Measurements from ENCODE around the gene RPL22. TPM values are rescaled to one million over a fixed set of nuclear protein-coding genes. Genes with fewer than 3 reads are reported as not detected.

RPL22 gene
- total and polyA plus RNA-seq, 2 of the 13 experiments (the other 11 are each of a cell fraction or from before 2014, with no cell fraction given), result 214 to 545 TPM

DNA sequence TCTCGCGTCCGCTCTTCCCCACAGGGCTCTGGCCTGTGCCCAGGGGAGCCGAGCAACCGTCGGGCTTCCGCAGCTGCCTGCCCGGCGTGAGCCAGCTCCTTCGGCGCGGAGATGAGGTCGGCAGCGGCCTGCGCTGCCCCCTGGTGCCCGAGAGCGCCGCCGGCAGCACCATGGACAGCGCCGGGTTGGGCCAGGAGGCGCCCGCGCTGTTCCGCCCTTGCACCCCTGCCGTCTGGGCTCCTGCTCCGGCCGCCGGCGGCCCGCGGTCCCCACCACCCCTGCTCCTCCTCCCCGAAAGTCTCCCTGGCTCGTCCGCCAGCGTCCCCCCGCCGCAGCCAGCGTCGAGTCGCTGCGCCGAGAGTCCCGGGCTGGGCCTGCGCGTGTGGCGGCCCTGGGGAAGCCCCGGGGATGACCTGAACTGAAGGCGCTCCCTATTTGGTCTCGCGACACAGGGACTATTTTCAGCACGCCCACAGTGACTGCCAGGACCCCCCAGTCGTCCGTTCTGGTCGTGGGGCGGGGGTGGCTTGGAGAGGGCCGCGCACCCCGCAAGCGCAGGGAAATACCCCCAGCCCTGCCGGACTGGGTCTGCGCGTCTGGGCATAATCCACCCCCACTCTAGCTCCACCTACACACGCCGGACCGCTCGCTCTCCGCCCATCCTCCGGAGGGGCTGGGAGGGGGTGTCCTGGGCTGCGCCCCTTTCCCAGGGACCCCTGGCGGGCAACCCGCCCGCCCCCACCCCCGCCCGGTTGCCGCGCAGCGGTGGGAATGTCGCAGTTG, 45.9 kb upstream of the RPL22 start (continued):
- TF ChIP-seq, protein P1, sequence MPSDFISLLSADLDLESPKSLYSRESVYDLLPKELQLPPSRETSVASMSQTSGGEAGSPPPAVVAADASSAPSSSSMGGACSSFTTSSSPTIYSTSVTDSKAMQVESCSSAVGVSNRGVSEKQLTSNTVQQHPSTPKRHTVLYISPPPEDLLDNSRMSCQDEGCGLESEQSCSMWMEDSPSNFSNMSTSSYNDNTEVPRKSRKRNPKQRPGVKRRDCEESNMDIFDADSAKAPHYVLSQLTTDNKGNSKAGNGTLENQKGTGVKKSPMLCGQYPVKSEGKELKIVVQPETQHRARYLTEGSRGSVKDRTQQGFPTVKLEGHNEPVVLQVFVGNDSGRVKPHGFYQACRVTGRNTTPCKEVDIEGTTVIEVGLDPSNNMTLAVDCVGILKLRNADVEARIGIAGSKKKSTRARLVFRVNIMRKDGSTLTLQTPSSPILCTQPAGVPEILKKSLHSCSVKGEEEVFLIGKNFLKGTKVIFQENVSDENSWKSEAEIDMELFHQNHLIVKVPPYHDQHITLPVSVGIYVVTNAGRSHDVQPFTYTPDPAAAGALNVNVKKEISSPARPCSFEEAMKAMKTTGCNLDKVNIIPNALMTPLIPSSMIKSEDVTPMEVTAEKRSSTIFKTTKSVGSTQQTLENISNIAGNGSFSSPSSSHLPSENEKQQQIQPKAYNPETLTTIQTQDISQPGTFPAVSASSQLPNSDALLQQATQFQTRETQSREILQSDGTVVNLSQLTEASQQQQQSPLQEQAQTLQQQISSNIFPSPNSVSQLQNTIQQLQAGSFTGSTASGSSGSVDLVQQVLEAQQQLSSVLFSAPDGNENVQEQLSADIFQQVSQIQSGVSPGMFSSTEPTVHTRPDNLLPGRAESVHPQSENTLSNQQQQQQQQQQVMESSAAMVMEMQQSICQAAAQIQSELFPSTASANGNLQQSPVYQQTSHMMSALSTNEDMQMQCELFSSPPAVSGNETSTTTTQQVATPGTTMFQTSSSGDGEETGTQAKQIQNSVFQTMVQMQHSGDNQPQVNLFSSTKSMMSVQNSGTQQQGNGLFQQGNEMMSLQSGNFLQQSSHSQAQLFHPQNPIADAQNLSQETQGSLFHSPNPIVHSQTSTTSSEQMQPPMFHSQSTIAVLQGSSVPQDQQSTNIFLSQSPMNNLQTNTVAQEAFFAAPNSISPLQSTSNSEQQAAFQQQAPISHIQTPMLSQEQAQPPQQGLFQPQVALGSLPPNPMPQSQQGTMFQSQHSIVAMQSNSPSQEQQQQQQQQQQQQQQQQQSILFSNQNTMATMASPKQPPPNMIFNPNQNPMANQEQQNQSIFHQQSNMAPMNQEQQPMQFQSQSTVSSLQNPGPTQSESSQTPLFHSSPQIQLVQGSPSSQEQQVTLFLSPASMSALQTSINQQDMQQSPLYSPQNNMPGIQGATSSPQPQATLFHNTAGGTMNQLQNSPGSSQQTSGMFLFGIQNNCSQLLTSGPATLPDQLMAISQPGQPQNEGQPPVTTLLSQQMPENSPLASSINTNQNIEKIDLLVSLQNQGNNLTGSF (CRISPR knock-in tag; IDR thresholded peaks at IDR 0.05), result peak; percentile 99
- TF ChIP-seq ZNF431 (CRISPR knock-in tag; IDR thresholded peaks at IDR 0.05; ENCODE audit: borderline replicate concordance, low read depth) (peak; percentile 91), SP140L (CRISPR knock-in tag; IDR thresholded peaks at IDR 0.05; ENCODE audit: borderline replicate concordance) (peak; percentile 98; the same call in 1 of the 2 replicates), ZNF446 (CRISPR knock-in tag; IDR thresholded peaks at IDR 0.05) (peak; percentile 100), ZNF749 (CRISPR knock-in tag; IDR thresholded peaks at IDR 0.05; ENCODE audit: borderline replicate concordance) (peak; percentile 99), ZNF496 (CRISPR knock-in tag; IDR thresholded peaks at IDR 0.05; ENCODE audit: insufficient replicate concordance) (peak; percentile 40), NCOR1 (IDR thresholded peaks at IDR 0.05; ENCODE audit: borderline replicate concordance, low read length) (no peak), EP300 (IDR thresholded peaks at IDR 0.05; ENCODE audit: low read depth in 2 of 2, low read length in 2 of 2) (no peak), EP300 (CRISPR knock-in tag; IDR thresholded peaks at IDR 0.05; ENCODE audit: borderline replicate concordance) (peak; percentile 65; the same call in 1 of the 2 replicates), PCBP1 (IDR thresholded peaks at IDR 0.05; ENCODE audit: borderline replicate concordance, low read depth, low read length) (peak; percentile 80; the same call in 1 of the 2 replicates), KDM6A (CRISPR knock-in tag; IDR thresholded peaks at IDR 0.05; ENCODE audit: low read depth) (no peak)
- TF ChIP-seq, protein P2, sequence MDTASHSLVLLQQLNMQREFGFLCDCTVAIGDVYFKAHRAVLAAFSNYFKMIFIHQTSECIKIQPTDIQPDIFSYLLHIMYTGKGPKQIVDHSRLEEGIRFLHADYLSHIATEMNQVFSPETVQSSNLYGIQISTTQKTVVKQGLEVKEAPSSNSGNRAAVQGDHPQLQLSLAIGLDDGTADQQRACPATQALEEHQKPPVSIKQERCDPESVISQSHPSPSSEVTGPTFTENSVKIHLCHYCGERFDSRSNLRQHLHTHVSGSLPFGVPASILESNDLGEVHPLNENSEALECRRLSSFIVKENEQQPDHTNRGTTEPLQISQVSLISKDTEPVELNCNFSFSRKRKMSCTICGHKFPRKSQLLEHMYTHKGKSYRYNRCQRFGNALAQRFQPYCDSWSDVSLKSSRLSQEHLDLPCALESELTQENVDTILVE (CRISPR knock-in tag; IDR thresholded peaks at IDR 0.05), result peak; percentile 96
- TF ChIP-seq, protein P3, sequence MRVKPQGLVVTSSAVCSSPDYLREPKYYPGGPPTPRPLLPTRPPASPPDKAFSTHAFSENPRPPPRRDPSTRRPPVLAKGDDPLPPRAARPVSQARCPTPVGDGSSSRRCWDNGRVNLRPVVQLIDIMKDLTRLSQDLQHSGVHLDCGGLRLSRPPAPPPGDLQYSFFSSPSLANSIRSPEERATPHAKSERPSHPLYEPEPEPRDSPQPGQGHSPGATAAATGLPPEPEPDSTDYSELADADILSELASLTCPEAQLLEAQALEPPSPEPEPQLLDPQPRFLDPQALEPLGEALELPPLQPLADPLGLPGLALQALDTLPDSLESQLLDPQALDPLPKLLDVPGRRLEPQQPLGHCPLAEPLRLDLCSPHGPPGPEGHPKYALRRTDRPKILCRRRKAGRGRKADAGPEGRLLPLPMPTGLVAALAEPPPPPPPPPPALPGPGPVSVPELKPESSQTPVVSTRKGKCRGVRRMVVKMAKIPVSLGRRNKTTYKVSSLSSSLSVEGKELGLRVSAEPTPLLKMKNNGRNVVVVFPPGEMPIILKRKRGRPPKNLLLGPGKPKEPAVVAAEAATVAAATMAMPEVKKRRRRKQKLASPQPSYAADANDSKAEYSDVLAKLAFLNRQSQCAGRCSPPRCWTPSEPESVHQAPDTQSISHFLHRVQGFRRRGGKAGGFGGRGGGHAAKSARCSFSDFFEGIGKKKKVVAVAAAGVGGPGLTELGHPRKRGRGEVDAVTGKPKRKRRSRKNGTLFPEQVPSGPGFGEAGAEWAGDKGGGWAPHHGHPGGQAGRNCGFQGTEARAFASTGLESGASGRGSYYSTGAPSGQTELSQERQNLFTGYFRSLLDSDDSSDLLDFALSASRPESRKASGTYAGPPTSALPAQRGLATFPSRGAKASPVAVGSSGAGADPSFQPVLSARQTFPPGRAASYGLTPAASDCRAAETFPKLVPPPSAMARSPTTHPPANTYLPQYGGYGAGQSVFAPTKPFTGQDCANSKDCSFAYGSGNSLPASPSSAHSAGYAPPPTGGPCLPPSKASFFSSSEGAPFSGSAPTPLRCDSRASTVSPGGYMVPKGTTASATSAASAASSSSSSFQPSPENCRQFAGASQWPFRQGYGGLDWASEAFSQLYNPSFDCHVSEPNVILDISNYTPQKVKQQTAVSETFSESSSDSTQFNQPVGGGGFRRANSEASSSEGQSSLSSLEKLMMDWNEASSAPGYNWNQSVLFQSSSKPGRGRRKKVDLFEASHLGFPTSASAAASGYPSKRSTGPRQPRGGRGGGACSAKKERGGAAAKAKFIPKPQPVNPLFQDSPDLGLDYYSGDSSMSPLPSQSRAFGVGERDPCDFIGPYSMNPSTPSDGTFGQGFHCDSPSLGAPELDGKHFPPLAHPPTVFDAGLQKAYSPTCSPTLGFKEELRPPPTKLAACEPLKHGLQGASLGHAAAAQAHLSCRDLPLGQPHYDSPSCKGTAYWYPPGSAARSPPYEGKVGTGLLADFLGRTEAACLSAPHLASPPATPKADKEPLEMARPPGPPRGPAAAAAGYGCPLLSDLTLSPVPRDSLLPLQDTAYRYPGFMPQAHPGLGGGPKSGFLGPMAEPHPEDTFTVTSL (CRISPR knock-in tag; IDR thresholded peaks at IDR 0.05; ENCODE audit: borderline replicate concordance), result peak; percentile 16; the same call in 1 of the 2 replicates
- TF ChIP-seq, protein P4, sequence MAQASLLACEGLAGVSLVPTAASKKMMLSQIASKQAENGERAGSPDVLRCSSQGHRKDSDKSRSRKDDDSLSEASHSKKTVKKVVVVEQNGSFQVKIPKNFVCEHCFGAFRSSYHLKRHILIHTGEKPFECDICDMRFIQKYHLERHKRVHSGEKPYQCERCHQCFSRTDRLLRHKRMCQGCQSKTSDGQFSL (CRISPR knock-in tag; IDR thresholded peaks at IDR 0.05), result peak; percentile 90
- TF ChIP-seq, protein P5, sequence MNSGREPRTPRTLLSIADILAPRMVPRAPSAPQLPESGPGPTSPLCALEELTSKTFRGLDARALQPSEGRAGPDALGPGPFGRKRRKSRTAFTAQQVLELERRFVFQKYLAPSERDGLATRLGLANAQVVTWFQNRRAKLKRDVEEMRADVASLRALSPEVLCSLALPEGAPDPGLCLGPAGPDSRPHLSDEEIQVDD (CRISPR knock-in tag; IDR thresholded peaks at IDR 0.05; ENCODE audit: borderline replicate concordance), result peak; percentile 99
